DND-41 (cell line): ENCODE data around the gene FNDC3B.

Source experiments
- EZH2 ChIP-seq: IDR thresholded peaks from 3 replicates; pipeline ENCODE4 v1.6.1; 2012; ENCODE audit warnings: borderline replicate concordance, low read depth, mild to moderate bottlenecking, moderate library complexity, low read length, inconsistent platforms; ENCODE audit not compliant: severe bottlenecking
- TF ChIP-seq, protein P1 (sequence below): IDR thresholded peaks from 2 replicates; pipeline ENCODE4 v1.5.1; 2012; ENCODE audit warnings: borderline replicate concordance, low read length, moderate library complexity, mild to moderate bottlenecking; ENCODE audit not compliant: poor library complexity, severe bottlenecking; ENCODE audit errors: extremely low read depth

- TF ChIP-seq, protein P1, sequence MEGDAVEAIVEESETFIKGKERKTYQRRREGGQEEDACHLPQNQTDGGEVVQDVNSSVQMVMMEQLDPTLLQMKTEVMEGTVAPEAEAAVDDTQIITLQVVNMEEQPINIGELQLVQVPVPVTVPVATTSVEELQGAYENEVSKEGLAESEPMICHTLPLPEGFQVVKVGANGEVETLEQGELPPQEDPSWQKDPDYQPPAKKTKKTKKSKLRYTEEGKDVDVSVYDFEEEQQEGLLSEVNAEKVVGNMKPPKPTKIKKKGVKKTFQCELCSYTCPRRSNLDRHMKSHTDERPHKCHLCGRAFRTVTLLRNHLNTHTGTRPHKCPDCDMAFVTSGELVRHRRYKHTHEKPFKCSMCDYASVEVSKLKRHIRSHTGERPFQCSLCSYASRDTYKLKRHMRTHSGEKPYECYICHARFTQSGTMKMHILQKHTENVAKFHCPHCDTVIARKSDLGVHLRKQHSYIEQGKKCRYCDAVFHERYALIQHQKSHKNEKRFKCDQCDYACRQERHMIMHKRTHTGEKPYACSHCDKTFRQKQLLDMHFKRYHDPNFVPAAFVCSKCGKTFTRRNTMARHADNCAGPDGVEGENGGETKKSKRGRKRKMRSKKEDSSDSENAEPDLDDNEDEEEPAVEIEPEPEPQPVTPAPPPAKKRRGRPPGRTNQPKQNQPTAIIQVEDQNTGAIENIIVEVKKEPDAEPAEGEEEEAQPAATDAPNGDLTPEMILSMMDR: no peak
- no peak for TF ChIP-seq EZH2
These were observed 127.5 kb downstream of the FNDC3B start for GRCh38 chr3:172166890-172167289.
